ENCODE data around the gene RAET1L. TPM values are rescaled to one million over a fixed set of nuclear protein-coding genes. Genes with fewer than 3 reads are reported as not detected.
A peak's percentile ranks its signal among the peaks of the same experiment; 100 is the strongest.

RAET1L gene
- total and polyA plus RNA-seq, 9 of the 15 experiments (the other 6 are each of a cell fraction or from before 2014, with no cell fraction given): not detected

- no peak for TF ChIP-seq KAT7 (CRISPR knock-in tag; IDR thresholded peaks at IDR 0.05; ENCODE audit: borderline replicate concordance)
- TF ChIP-seq ZNF23 (CRISPR knock-in tag; IDR thresholded peaks at IDR 0.05): no peak
- no peak for TF ChIP-seq PBX2 (CRISPR knock-in tag; IDR thresholded peaks at IDR 0.05; ENCODE audit: low read depth)
- TF ChIP-seq PBX2 (tag; conservative IDR thresholded peaks at IDR 0.05; ENCODE audit: low read depth): no peak
- no peak for TF ChIP-seq RFX5 (IDR thresholded peaks at IDR 0.05; ENCODE audit: low read depth, low read length)
- TF ChIP-seq BACH1 (tag; IDR thresholded peaks at IDR 0.05): no peak
- no peak for TF ChIP-seq CBX2 (IDR thresholded peaks at IDR 0.05; ENCODE audit: insufficient read depth, low read length, poor library complexity, severe bottlenecking)
- no peak for TF ChIP-seq TRIM28 (IDR thresholded peaks at IDR 0.05)
- TF ChIP-seq ZNF263 (CRISPR knock-in tag; IDR thresholded peaks at IDR 0.05; ENCODE audit: borderline replicate concordance): no peak
- TF ChIP-seq ZNF57 (CRISPR knock-in tag; IDR thresholded peaks at IDR 0.05): no peak
- no peak for TF ChIP-seq TARDBP (IDR thresholded peaks at IDR 0.05)
- TF ChIP-seq RNF219 (CRISPR knock-in tag; IDR thresholded peaks at IDR 0.05): no peak
- TF ChIP-seq REST (IDR thresholded peaks at IDR 0.05; ENCODE audit: borderline replicate concordance): no peak
- TF ChIP-seq REST (CRISPR knock-in tag; IDR thresholded peaks at IDR 0.05; ENCODE audit: low read depth): no peak
- no peak for TF ChIP-seq TCFL5 (CRISPR knock-in tag; conservative IDR thresholded peaks at IDR 0.05)
- TF ChIP-seq SMARCB1 (IDR thresholded peaks at IDR 0.05; ENCODE audit: insufficient read length, low read depth): no peak
- no peak for TF ChIP-seq ZNF253 (CRISPR knock-in tag; conservative IDR thresholded peaks at IDR 0.05)
- peak; percentile 43; the same call in 1 of the 2 replicates for TF ChIP-seq ZEB2 (IDR thresholded peaks at IDR 0.05)
Measured at GRCh38 chr6:150006961-150007464, 18.3 kb downstream of the RAET1L start (continued).

Data from K562 (cell line).